ENCODE measurements around the gene CDH26.

The CDH26 gene

DNA sequence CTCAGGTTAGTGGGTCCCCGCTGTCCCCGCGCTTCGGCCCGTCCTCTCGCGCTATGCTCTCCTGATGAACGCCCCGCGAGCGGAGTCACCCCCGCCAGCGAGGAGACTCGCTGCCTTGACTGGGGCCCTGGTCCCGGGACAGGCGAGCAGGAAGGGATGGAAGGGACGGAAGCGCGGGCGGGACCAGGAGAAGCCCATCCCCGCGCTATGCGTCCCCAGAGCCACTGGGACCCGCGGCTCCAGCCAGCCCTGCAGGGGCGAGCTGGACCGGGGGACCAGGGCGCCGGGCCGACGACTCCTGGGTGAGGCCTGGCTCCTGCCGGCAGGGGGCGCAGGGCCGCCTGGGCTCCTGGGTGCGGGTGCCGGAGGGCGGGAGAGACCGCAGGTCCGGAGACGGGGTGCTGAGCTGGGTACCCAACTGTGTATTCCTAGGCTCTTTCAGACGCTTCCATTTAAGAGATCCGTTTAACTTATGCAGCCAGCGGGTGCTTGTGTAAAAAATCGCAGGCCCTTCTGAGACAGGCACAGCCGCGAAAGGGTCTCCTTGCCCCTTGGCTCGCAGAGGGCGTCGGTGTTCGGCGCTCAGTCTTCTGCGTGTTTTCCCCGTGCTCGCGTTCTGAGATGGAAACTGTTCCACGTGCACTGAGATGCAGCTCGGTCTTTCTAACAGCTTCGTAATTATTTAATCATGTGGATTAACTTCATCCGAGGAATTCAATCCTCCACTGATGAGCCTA is 24.2 kb upstream of the CDH26 start:
- H3K4me3 ChIP-seq (ENCODE audit: low read depth, low read length) = peak overlapping the region; percentile 48
- DNase-seq = peak; percentile 78
- TF ChIP-seq, protein P1, sequence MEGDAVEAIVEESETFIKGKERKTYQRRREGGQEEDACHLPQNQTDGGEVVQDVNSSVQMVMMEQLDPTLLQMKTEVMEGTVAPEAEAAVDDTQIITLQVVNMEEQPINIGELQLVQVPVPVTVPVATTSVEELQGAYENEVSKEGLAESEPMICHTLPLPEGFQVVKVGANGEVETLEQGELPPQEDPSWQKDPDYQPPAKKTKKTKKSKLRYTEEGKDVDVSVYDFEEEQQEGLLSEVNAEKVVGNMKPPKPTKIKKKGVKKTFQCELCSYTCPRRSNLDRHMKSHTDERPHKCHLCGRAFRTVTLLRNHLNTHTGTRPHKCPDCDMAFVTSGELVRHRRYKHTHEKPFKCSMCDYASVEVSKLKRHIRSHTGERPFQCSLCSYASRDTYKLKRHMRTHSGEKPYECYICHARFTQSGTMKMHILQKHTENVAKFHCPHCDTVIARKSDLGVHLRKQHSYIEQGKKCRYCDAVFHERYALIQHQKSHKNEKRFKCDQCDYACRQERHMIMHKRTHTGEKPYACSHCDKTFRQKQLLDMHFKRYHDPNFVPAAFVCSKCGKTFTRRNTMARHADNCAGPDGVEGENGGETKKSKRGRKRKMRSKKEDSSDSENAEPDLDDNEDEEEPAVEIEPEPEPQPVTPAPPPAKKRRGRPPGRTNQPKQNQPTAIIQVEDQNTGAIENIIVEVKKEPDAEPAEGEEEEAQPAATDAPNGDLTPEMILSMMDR (IDR thresholded peaks at IDR 0.05; ENCODE audit: low read depth, low read length) = peak; percentile 95
- H3K9me3 ChIP-seq (ENCODE audit: severe bottlenecking) = no peaks in the 10 kb centered on the region
- no peaks in the 10 kb centered on the region for H3K36me3 ChIP-seq
- H3K27me3 ChIP-seq (ENCODE audit: insufficient read depth, low read depth, severe bottlenecking) = no peaks in the 10 kb centered on the region
- H3K27ac ChIP-seq = no peak overlapping the region

DNA sequence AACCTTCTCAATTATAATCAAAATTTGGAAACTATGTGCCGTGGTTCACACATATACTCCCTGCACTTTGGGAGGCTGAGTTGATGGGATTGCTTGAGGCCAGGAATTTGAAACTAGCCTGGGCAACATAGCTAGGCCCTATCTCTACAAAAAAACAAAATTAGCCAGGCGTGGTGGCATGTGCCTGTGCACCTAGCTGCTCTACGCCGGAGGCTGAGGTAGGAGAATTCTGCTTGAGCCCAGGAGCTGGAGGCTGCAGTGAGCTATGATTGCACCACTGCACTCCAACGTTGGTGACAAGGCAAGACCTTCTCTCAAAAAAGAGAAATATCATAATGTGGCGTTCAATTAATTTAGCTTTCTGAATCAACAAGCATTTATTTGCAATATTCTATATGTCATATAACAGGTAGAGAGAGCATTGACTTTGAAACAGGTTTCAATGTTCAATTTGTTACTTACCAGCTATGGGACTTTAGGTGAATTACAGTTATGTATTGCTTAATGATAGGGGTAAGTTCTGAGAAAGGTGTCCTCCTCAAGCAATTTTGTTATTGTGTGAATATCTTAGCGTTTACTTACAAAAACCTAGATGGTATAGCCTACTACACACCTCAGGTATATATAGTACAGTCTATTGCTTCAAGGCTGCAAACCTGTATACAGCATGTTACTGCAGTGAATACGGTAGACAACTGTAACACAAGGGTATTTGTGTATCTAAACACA is 22.6 kb upstream of the CDH26 start:
- TF ChIP-seq, protein P1 (IDR thresholded peaks at IDR 0.05; ENCODE audit: low read depth, low read length) = no peak
- Histone ChIP-seq H3K27me3 (ENCODE audit: insufficient read depth, low read depth, severe bottlenecking) (no peaks in the 10 kb centered on the region), H3K27ac (no peak overlapping the region)

DNA sequence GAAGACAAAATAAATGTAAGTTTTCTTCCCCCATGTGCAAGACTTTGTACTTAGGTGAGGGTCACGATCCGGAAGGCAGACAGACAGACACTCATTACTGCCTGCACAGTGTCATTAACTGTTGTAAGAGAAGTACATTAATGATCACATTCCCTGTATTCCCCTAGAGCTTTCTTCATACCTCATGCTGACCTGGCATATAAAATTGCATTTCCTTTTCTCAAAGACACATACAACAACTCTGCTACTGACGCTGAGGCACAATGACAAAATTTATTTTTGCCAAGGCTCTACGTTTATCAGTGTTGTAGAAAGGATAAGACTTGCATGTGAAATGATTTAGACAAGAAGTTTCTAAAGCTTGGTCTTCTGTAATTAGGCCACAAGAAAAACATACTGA is 21.8 kb upstream of the CDH26 start:
- DNase-seq = no peak
- Histone ChIP-seq H3K27ac (no peak overlapping the region), H3K36me3 (no peaks in the 10 kb centered on the region), H3K9me3 (ENCODE audit: severe bottlenecking) (no peaks in the 10 kb centered on the region), H3K27me3 (ENCODE audit: insufficient read depth, low read depth, severe bottlenecking) (no peaks in the 10 kb centered on the region), H3K4me3 (ENCODE audit: low read depth, low read length) (no peak overlapping the region)
- TF ChIP-seq, protein P1 (IDR thresholded peaks at IDR 0.05; ENCODE audit: low read depth, low read length) = no peak

More for the DNA sequence above, 22.6 kb upstream of the CDH26 start:
- DNase-seq = no peak
- Histone ChIP-seq H3K9me3 (ENCODE audit: severe bottlenecking) (no peaks in the 10 kb centered on the region), H3K36me3 (no peaks in the 10 kb centered on the region), H3K4me3 (ENCODE audit: low read depth, low read length) (no peak overlapping the region)

DNA sequence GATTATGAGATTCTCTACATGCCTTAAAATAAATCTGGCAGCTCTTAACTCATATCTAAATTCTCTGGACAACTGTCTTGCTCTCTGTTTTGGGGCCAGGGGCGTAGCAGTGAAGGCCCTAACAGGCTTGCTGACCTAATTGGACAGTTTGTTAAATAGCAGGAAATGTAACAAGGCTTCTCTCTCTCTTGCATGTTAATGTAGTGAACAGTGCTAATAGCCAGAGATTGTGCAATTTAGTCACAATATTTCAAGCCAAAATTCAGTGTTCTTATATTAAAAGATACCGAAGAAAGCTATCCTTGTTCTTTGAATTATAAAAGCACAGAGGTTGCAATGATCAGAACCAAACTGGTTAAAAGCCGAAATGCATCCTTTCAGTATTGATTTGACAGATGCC is 21.1 kb upstream of the CDH26 start:
- H3K9me3 ChIP-seq (ENCODE audit: severe bottlenecking) = no peaks in the 10 kb centered on the region
- no peaks in the 10 kb centered on the region for H3K27me3 ChIP-seq (ENCODE audit: insufficient read depth, low read depth, severe bottlenecking)
- no peak overlapping the region for H3K27ac ChIP-seq
- DNase-seq = no peak
- TF ChIP-seq, protein P1 (IDR thresholded peaks at IDR 0.05; ENCODE audit: low read depth, low read length) = no peak
- H3K4me3 ChIP-seq (ENCODE audit: low read depth, low read length) = no peak overlapping the region
- H3K36me3 ChIP-seq = no peaks in the 10 kb centered on the region

DNA sequence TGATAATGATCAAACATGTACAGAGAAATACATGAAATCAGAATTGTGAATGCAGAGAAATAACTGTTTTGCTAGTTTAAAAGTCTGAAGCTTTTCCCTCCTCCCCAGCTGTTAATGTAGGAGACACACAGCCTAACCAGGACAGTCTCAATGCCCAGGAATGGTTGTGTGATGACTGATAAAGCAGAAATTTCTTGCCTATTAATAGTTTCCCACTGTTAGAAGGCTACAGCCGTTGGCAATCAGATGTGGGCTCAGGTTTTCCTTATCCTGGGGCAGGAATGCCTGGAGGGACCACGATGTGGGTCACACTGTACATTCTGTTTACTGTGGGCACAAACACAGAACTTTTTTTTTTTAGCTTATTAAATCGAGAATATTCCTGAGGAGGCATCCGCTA is 20.0 kb upstream of the CDH26 start:
- Histone ChIP-seq H3K4me3 (ENCODE audit: low read depth, low read length) (no peak overlapping the region), H3K9me3 (ENCODE audit: severe bottlenecking) (no peaks in the 10 kb centered on the region), H3K27ac (no peak overlapping the region), H3K27me3 (ENCODE audit: insufficient read depth, low read depth, severe bottlenecking) (no peaks in the 10 kb centered on the region), H3K36me3 (peaks cover 5% of the 10 kb centered on the region; the same call in 1 of the 2 replicates)
- DNase-seq = no peak
- TF ChIP-seq, protein P1 (IDR thresholded peaks at IDR 0.05; ENCODE audit: low read depth, low read length) = no peak
